Spleen (tissue), 7 donors: ENCODE results near the gene UBE2D2.

Source experiments
- CTCF ChIP-seq, 11 experiments: fragments of 200-600 bp in 7 of 11; fragments of 450-650 bp in 4 of 11; sonication (generic) in 4 of 11; IDR thresholded peaks in 8 of 11; conservative IDR thresholded peaks in 3 of 11; 1 replicate in 7 of 11; 2 replicates in 4 of 11; pipeline versions ENCODE4 v1.4.0 to v1.8.0; 2016 to 2021; ENCODE audit warnings: antibody characterized with exemption in 11 of 11, inconsistent platforms in 4 of 11, mild to moderate bottlenecking in 1 of 11
- POLR2A ChIP-seq, 3 donors: fragments of 450-650 bp; IDR thresholded peaks; one replicate each; pipeline ENCODE4 v1.5.1; 2017; ENCODE audit warnings: antibody characterized with exemption in 3 of 3, mild to moderate bottlenecking in 1 of 3
- donor health status: DM: no; HTN: no; CAD: no; lungs with moderate emphysema.
- donor health status: DM: no; HTN: no; CAD: no.
- donor health status: DM: no; HTN: no; CAD: no.

GRCh38 chr5:139575751-139576150 lies 14.6 kb downstream of the UBE2D2 start:
- TF ChIP-seq POLR2A (IDR thresholded peaks at IDR 0.05) (no peak), CTCF (IDR thresholded peaks at IDR 0.05 in 8 of 11, conservative IDR thresholded peaks at IDR 0.05 in 3 of 11) (no peak)
